ENCODE measurements around the gene PTPN4. TPM values are rescaled to one million over a fixed set of nuclear protein-coding genes. Genes with fewer than 3 reads are reported as not detected.

The PTPN4 gene
- polyA plus RNA-seq, 3 donors, result 5.5 to 6.7 (median 5.7) TPM

- H3K4me3 Mint-ChIP-seq, result no peak overlapping the region
- Histone ChIP-seq H3K4me1 (ENCODE audit: control insufficient read depth in 1 of 2, insufficient read depth in 2 of 2, low read length in 2 of 2) (no peaks in the 10 kb centered on the region), H3K79me2 (ENCODE audit: insufficient read depth, low read length) (no peaks in the 10 kb centered on the region), H3K9ac (ENCODE audit: insufficient read depth, low read length, poor library complexity, severe bottlenecking) (no peak overlapping the region), H3K36me3 (replicated peaks in 1 of 2; ENCODE audit: control insufficient read depth in 1 of 2, insufficient read depth in 2 of 2, low read length in 2 of 2) (no peaks in the 10 kb centered on the region), H3K4me3 (replicated peaks in 1 of 3; ENCODE audit: low read depth in 2 of 3, low read length in 3 of 3) (no peak overlapping the region), H3K27me3 (ENCODE audit: control insufficient read depth in 2 of 2, insufficient read depth in 2 of 2, low read length in 2 of 2) (no peaks in the 10 kb centered on the region), H3K4me2 (replicated peaks; ENCODE audit: extremely low read depth, low read length, poor library complexity, severe bottlenecking) (no peak overlapping the region), H2AFZ (ENCODE audit: insufficient read depth, low read depth, low read length, poor library complexity, severe bottlenecking) (no peak overlapping the region), H3K27ac (ENCODE audit: low read depth in 1 of 2, low read length in 2 of 2) (no peak overlapping the region), H3K9me3 (replicated peaks in 1 of 2; ENCODE audit: control insufficient read depth in 1 of 2, insufficient read depth in 1 of 2, low read length in 2 of 2) (no peaks in the 10 kb centered on the region), H4K20me1 (ENCODE audit: insufficient read depth, low read length) (no peaks in the 10 kb centered on the region)
- DNase-seq, result no peak
- TF ChIP-seq CTCF (IDR thresholded peaks at IDR 0.05), result no peak
- intact Hi-C loops (cut with micrococcal nuclease), result no loop called here
- no peak overlapping the region for H3K27ac Mint-ChIP-seq
- WGBS (ENCODE audit: insufficient coverage), result 83% methylated on average over 4 of the region's 12 CpGs
- no peaks in the 10 kb centered on the region for H3K4me1 Mint-ChIP-seq
- peaks cover 0 to 6% (median 0%) of the 10 kb centered on the region in 7 donors for H3K9me3 Mint-ChIP-seq
- no peaks in the 10 kb centered on the region for H3K36me3 Mint-ChIP-seq
- peaks cover under 1 to 5% (median 1%) of the 10 kb centered on the region in 3 donors for H3K27me3 Mint-ChIP-seq (ENCODE audit: low read depth in 3 of 3)
Measured at GRCh38 chr2:119718501-119719260, 41.0 kb upstream of the PTPN4 start.

GRCh38 chr2:119719261-119719627 is 40.5 kb upstream of the PTPN4 start:
- Histone ChIP-seq H3K27me3 (ENCODE audit: control insufficient read depth in 2 of 2, insufficient read depth in 2 of 2, low read length in 2 of 2) (no peaks in the 10 kb centered on the region), H3K9ac (ENCODE audit: insufficient read depth, low read length, poor library complexity, severe bottlenecking) (no peak overlapping the region), H3K4me2 (replicated peaks; ENCODE audit: extremely low read depth, low read length, poor library complexity, severe bottlenecking) (no peak overlapping the region), H3K4me3 (replicated peaks in 1 of 3; ENCODE audit: low read depth in 2 of 3, low read length in 3 of 3) (no peak overlapping the region), H3K27ac (ENCODE audit: low read depth in 1 of 2, low read length in 2 of 2) (no peak overlapping the region), H2AFZ (ENCODE audit: insufficient read depth, low read depth, low read length, poor library complexity, severe bottlenecking) (no peak overlapping the region), H3K4me1 (ENCODE audit: control insufficient read depth in 1 of 2, insufficient read depth in 2 of 2, low read length in 2 of 2) (no peaks in the 10 kb centered on the region), H3K36me3 (replicated peaks in 1 of 2; ENCODE audit: control insufficient read depth in 1 of 2, insufficient read depth in 2 of 2, low read length in 2 of 2) (no peaks in the 10 kb centered on the region), H3K79me2 (ENCODE audit: insufficient read depth, low read length) (no peaks in the 10 kb centered on the region), H4K20me1 (ENCODE audit: insufficient read depth, low read length) (no peaks in the 10 kb centered on the region), H3K9me3 (replicated peaks in 1 of 2; ENCODE audit: control insufficient read depth in 1 of 2, insufficient read depth in 1 of 2, low read length in 2 of 2) (no peaks in the 10 kb centered on the region)
- WGBS (ENCODE audit: insufficient coverage), result 89% methylated on average over 3 of the region's 3 CpGs
- Mint-ChIP-seq H3K27ac (no peak overlapping the region), H3K4me1 (no peaks in the 10 kb centered on the region), H3K27me3 (ENCODE audit: low read depth in 3 of 3) (peaks cover 0 to 5% (median 1%) of the 10 kb centered on the region in 3 donors), H3K36me3 (no peaks in the 10 kb centered on the region), H3K9me3 (peaks cover 0 to 6% (median 0%) of the 10 kb centered on the region in 7 donors), H3K4me3 (no peak overlapping the region)
- TF ChIP-seq CTCF (IDR thresholded peaks at IDR 0.05), result no peak
- no peak for DNase-seq
- intact Hi-C loops (cut with micrococcal nuclease), result no loop called here

Data from CD14-positive monocyte (primary cell).